Calu3 (cell line): Measurements from ENCODE around the gene GCNT1. TPM values are rescaled to one million over a fixed set of nuclear protein-coding genes. Genes with fewer than 3 reads are reported as not detected.

Experiments
- BruUV-seq: library from RNA; stranded (reverse); fragments of 400-500 nt; replicated peaks from 2 replicates; lab custom pipeline; 2021; lab: Mats Ljungman, UMichigan
- CTCF ChIA-PET: fragments of 300-600 bp; sonication (Branson Sonifier 250); formaldehyde crosslinking; loops from one replicate; lab custom pipeline; 2022; ENCODE audit warnings: antibody characterized with exemption; lab: Charles Lee
- DNase-seq: peaks from one replicate; pipeline ENCODE4 v3.0.0; 2022
- H3K27ac Mint-ChIP-seq: one replicate; pipeline ENCODE4 v1.8.0; 2022; ENCODE audit warnings: mixed read lengths; ENCODE audit not compliant: unreplicated experiment
- H3K27me3 Mint-ChIP-seq: one replicate; pipeline ENCODE4 v1.8.0; 2022; ENCODE audit warnings: mixed read lengths; ENCODE audit not compliant: unreplicated experiment
- H3K36me3 Mint-ChIP-seq: one replicate; pipeline ENCODE4 v1.8.0; 2022; ENCODE audit warnings: mild to moderate bottlenecking, moderate library complexity, mixed read lengths; ENCODE audit not compliant: insufficient read depth, unreplicated experiment
- H3K4me1 Mint-ChIP-seq: one replicate; pipeline ENCODE4 v1.8.0; 2022; ENCODE audit warnings: mild to moderate bottlenecking, low read depth, mixed read lengths; ENCODE audit not compliant: unreplicated experiment
- H3K4me3 Mint-ChIP-seq: one replicate; pipeline ENCODE4 v1.8.0; 2022; ENCODE audit warnings: mild to moderate bottlenecking, low read depth, moderate library complexity, mixed read lengths; ENCODE audit not compliant: unreplicated experiment
- H3K9me3 Mint-ChIP-seq: one replicate; pipeline ENCODE4 v1.8.0; 2022; ENCODE audit warnings: low read depth, mixed read lengths; ENCODE audit not compliant: unreplicated experiment
- CTCF ChIP-seq: fragments of 200-600 bp; IDR thresholded peaks from one replicate; pipeline ENCODE4 v1.8.0; 2022; ENCODE audit warnings: antibody characterized with exemption; ENCODE audit not compliant: unreplicated experiment
- intact Hi-C: fragments of 100-400 bp; cut with micrococcal nuclease; formaldehyde crosslinking; loops from one replicate; pipeline ENCODE4 v1.10.0; 2022; ENCODE audit not compliant: unreplicated experiment
- total RNA-seq: library from RNA; stranded (reverse); gene quantifications from 2 replicates; pipeline ENCODE4 v1.2.3, GENCODE V29; 2022

GCNT1 gene
- total RNA-seq, 1 experiment from 2014 or later: 7.9 TPM

GRCh38 chr9:76534026-76534425 is 75.0 kb downstream of the GCNT1 start:
- intact Hi-C loops: no loop called here
- Mint-ChIP-seq H3K27ac (no peak overlapping the region), H3K27me3 (no peaks in the 10 kb centered on the region), H3K9me3 (no peaks in the 10 kb centered on the region), H3K36me3 (no peaks in the 10 kb centered on the region), H3K4me3 (no peak overlapping the region), H3K4me1 (peaks cover 8% of the 10 kb centered on the region)
- no TSS peak for BruUV-seq
- CTCF ChIA-PET: no interaction called here
- no peak for DNase-seq
- no peak for TF ChIP-seq CTCF

- Mint-ChIP-seq H3K9me3 (no peaks in the 10 kb centered on the region), H3K4me1 (peaks cover 8% of the 10 kb centered on the region), H3K27ac (no peak overlapping the region), H3K36me3 (no peaks in the 10 kb centered on the region), H3K27me3 (no peaks in the 10 kb centered on the region), H3K4me3 (no peak overlapping the region)
- intact Hi-C loops: no loop called here
- DNase-seq: no peak
- TF ChIP-seq CTCF: no peak
- CTCF ChIA-PET: no interaction called here
- no TSS peak for BruUV-seq
Observed at GRCh38 chr9:76537150-76537646, 78.2 kb downstream of the GCNT1 start.

GRCh38 chr9:76539180-76539579 is 80.2 kb downstream of the GCNT1 start:
- Mint-ChIP-seq H3K36me3 (no peaks in the 10 kb centered on the region), H3K27ac (no peak overlapping the region), H3K4me1 (peaks cover 8% of the 10 kb centered on the region), H3K27me3 (no peaks in the 10 kb centered on the region), H3K4me3 (no peak overlapping the region), H3K9me3 (no peaks in the 10 kb centered on the region)
- CTCF ChIA-PET: no interaction called here
- intact Hi-C loops: no loop called here
- DNase-seq: no peak
- no peak for TF ChIP-seq CTCF
- BruUV-seq: no TSS peak

GRCh38 chr9:76542360-76542759 is 83.4 kb downstream of the GCNT1 start:
- no peak for DNase-seq
- TF ChIP-seq CTCF: no peak
- intact Hi-C loops: no loop called here
- no TSS peak for BruUV-seq
- H3K4me1 Mint-ChIP-seq: peaks cover 8% of the 10 kb centered on the region
- H3K9me3 Mint-ChIP-seq: no peaks in the 10 kb centered on the region
- CTCF ChIA-PET: no interaction called here
- H3K27ac Mint-ChIP-seq: no peak overlapping the region
- H3K36me3 Mint-ChIP-seq: no peaks in the 10 kb centered on the region
- no peak overlapping the region for H3K4me3 Mint-ChIP-seq
- no peaks in the 10 kb centered on the region for H3K27me3 Mint-ChIP-seq
